NCI-H2107 treated with DMSO at 0.1 percent for 48 hours (cell line): Measurements from ENCODE around the gene NUMBL.
A peak's percentile ranks its signal among the peaks of the same experiment; 100 is the strongest.

Source experiments
- DNase-seq: peaks from one replicate; lab custom pipeline; 2025; ENCODE audit not compliant: unreplicated experiment; lab: John Stamatoyannopoulos, UW

The NUMBL gene

GRCh38 chr19:40716482-40717324, 26.3 kb upstream of the NUMBL start, which contains the start of the genes COQ8B and ITPKC:
TSS of gene COQ8B (minus strand) at chr19:40716886. CDS start at chr19:40714632, 2,254 bp downstream.
TSS of gene ITPKC (plus strand) at chr19:40717112. CDS start at chr19:40717136, 24 bp downstream.
- peak; percentile 79 for DNase-seq

- DNase-seq = no peak
Observed at GRCh38 chr19:40716031-40716481, 25.6 kb upstream of the NUMBL start.

GRCh38 chr19:40714441-40715299, 24.2 kb upstream of the NUMBL start:
- DNase-seq = peak; percentile 74

GRCh38 chr19:40713939-40714338, 23.5 kb upstream of the NUMBL start:
- DNase-seq = no peak

GRCh38 chr19:40709817-40710216, 19.4 kb upstream of the NUMBL start:
- no peak for DNase-seq

DNA sequence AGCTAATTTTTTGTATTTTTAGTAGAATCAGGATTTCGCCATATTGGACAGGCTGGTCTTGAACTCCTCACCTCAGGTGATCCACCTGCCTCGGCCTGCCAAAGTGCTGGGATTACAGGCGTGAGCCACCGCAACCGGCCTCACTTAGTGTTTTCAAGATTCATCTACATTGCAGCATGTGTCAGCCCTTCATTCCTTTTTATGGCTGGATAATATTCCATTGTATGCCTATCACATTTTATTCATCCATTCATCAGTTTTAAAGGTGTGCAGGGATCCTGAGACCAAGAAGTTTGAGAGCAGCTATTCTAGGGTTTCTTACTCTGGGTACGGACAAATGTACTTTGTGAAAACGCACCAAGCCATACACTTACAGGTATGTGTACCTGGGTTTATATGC, 17.2 kb upstream of the NUMBL start:
- no peak for DNase-seq

DNA sequence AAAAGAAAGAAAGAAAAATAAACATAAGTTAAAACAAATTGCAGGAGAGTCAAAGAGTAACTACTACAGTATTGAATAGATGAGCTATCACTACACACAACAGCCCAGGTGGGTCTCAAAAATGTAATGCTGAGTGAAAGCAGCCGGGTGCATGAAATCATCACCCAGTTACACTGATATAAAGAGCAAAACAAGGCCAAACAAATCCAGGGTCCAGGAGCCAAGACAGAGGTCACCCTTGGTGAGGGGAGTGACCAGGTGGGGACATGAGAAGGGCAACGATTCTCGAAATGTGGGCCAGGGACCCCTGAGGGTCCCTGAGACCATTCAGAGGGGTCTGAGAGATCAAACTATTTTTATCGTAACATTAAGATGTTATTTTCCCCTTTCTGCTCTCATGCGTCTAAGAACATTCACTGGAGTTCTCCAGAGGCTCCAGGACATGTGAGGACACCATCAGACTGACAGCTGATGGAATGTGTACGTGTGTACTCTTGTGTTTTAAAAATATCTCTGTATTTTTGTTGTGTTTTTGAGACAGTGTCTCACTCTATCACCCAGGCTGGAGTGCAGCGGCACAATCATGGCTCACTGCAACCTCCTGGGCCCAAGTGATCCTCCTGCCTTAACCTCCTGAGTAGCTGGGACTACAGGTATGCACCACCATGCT, 15.6 kb upstream of the NUMBL start:
- DNase-seq = no peak

DNA sequence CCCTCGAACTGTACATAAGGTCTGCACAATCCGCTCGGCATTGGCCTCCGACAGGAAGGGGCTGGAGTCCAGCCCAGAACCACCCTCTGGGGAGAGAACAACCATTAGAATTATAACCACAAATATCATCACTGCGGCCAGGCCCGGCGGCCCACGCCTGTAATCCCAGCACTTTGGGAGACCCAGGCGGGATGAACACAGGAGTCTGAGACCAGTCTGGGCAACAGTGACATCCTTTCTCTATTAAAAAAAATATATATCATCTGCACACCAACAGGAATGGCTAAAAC, 14.9 kb upstream of the NUMBL start:
- DNase-seq = no peak

GRCh38 chr19:40704491-40705361, 14.3 kb upstream of the NUMBL start:
- no peak for DNase-seq

DNA sequence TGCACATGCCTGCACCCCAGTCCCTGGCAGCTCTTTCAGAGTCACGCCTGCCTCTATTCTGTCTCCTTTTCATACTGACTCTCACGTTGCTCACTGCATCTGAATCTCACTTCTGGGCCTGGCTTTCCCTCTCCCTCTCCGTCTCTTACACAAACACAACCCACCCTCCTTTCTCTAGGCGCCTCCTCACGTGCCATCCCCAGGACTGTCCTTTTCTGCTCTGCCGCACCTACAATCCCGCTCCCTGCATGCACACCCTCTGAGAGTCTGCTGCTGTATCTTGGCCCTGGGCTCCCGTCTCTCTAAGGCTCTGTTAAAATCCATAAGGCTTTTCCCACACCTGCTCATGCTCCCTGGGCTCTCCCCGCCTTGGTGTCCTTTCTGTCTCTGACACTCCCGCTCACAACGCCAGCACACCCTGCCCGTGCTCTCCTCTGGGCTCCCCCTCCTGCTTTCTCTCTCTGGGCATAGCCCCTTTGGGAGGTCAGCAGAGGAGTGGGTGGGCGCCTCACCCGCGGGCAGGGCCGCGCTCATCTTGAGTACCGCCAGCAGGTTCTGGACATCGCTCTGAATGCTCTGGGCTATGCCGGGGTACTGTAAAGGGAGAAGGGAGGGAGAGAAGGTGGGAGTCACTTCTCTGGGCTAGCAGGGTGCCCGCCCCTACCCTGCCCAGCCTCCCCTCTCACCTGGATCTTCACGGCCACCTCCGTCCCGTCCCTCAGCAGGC, 12.7 kb upstream of the NUMBL start:
- no peak for DNase-seq

GRCh38 chr19:40702337-40703012, 12.0 kb upstream of the NUMBL start:
- peak; percentile 37 for DNase-seq

DNA sequence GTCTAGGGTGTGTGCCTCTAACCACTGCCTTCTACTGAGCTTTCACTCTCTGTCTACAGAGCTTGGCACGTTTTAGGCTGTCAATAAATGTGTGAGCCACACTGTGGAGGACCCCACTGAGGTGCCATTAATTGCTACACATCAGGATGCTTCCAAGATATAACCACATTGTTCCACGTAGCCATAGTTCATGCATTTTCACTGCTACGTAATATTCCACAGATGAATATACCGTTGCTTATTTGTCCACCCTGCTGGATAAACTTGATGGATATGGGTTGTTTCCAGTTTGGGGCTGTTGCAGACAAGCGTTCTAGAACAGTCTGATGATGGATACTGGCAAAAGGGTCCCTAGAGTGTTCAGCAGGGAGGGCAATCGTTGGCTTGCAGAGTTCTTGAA, 11.3 kb upstream of the NUMBL start:
- no peak for DNase-seq

GRCh38 chr19:40700083-40700482, 9.6 kb upstream of the NUMBL start:
- no peak for DNase-seq

- DNase-seq = no peak
Observed at GRCh38 chr19:40697007-40697406, 6.6 kb upstream of the NUMBL start.

- no peak for DNase-seq
Observed at GRCh38 chr19:40695881-40696280, 5.4 kb upstream of the NUMBL start.

DNA sequence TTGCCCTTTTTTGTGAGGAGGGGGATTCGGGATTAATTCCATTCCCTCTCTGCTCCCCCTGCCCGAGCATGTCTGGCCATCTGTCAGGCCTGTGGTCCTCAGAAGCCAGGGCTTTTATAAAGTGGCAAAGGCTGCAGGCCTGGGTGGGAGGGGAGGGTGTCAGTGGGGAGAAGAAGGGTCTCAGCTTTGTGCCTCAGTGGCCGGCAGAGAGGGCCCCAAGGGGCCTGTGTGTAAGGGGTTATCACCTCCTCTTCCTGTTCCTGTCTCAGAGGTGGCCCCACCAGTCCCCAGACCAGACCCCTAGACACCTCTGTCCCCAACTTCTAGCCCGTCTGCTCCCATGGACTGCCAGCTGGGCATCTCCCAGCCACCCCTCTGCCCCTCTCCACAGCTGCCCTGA, 3.4 kb upstream of the NUMBL start:
- DNase-seq = no peak

DNA sequence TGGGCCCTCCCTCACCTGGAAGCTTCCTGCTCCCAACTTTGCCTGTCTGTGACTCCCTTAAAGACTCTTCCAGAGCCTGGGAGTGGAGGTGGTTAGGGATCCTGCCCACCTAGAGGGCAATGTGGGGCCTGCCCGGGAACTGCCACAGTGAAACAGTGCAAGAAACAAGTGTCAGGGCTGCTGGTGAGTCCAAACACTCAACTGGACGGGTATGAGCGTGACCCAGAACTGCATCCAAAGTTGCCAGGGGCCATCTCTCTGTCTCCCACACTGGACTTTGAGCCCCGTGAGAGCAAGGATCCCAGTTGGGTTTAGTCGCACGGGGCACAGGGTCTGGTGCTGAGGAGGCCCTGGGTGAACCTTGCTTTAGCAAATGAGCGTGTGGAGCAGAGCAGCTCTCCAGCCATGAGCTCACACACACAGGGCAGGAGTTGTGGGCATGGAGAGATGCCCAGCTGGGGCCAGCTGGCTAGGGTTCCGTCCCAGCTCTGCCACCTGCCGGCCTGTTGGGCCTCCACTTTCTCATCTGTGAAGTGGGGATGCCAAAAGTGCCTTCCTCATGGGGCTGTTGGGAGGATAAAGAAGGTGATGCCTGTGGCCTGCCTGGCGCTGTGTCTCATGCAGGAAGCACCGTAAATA, 2.8 kb upstream of the NUMBL start:
- DNase-seq = no peak

DNA sequence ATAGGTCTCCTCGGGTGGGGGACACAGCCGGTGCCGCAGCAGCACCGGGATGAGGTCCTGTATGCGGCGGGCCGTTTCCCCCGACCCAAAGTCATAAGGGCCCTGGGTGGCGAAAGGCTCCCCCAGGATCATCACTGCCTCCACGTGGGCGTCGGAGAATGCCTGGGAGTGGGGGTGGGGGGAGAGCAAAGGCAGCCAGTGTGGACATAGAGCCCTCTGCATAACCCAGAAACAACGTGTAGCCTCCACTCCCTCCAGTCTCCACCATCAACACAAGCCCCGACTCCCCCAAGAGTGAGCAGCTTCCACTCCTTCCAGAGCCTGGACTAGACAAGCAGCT, 1.7 kb upstream of the NUMBL start:
- DNase-seq = no peak
